IMR-90 (cell line): ENCODE results near the gene LIMS2. TPM values are rescaled to one million over a fixed set of nuclear protein-coding genes. Genes with fewer than 3 reads are reported as not detected.

Experiments used
- ATAC-seq: fragments of 200-7000 bp; cut with Tn5 transposase; 2 replicates; pipeline ENCODE4 v1.9.1; 2020; ENCODE audit warnings: low read depth, mild to moderate bottlenecking, moderate library complexity
- BruUV-seq: library from RNA; stranded (reverse); fragments of 400-500 nt; replicated peaks from 2 replicates; lab custom pipeline; 2021; lab: Mats Ljungman, UMichigan
- CTCF ChIA-PET: fragments of 300-600 bp; formaldehyde crosslinking; extraction: SDS; loops from one replicate; lab custom pipeline; 2021; ENCODE audit warnings: antibody characterized with exemption; lab: Yijun Ruan, JAX
- POLR2A ChIA-PET: fragments of 300-600 bp; sonication (Branson Sonifier 250); formaldehyde crosslinking; loops from one replicate; lab custom pipeline; 2022; ENCODE audit warnings: antibody characterized with exemption; ENCODE audit not compliant: unreplicated experiment; lab: Charles Lee
- DNase-seq: peaks from one replicate; pipeline ENCODE4 v3.0.0; 2013
- H2AFZ ChIP-seq: replicated peaks from 2 replicates; pipeline ENCODE3; 2013; ENCODE audit warnings: low read length, mild to moderate bottlenecking; ENCODE audit not compliant: poor library complexity
- H2AK5ac ChIP-seq: 2 replicates; pipeline ENCODE4 v1.6.1; 2013; ENCODE audit warnings: low read depth, low read length, inconsistent platforms
- H2AK9ac ChIP-seq: replicated peaks from 2 replicates; pipeline ENCODE3; 2013; ENCODE audit warnings: mild to moderate bottlenecking, low read depth, low read length, moderate library complexity; ENCODE audit not compliant: poor library complexity
- H2BK120ac ChIP-seq: 2 replicates; pipeline ENCODE4 v1.6.1; 2013; ENCODE audit warnings: low read depth, low read length, inconsistent platforms
- H2BK15ac ChIP-seq: 3 replicates; pipeline ENCODE4 v1.6.1; 2013; ENCODE audit warnings: low read depth, low read length, inconsistent platforms
- H2BK20ac ChIP-seq: 2 replicates; pipeline ENCODE4 v1.6.1; 2013; ENCODE audit warnings: low read depth, mild to moderate bottlenecking, inconsistent platforms, low read length, moderate library complexity
- H2BK5ac ChIP-seq: 2 replicates; pipeline ENCODE4 v1.6.1; 2013; ENCODE audit warnings: mild to moderate bottlenecking, low read depth, low read length, inconsistent platforms; ENCODE audit not compliant: poor library complexity, severe bottlenecking
- H3K14ac ChIP-seq: replicated peaks from 2 replicates; pipeline ENCODE4 v1.6.1; 2013; ENCODE audit warnings: low read depth, low read length, inconsistent platforms
- H3K18ac ChIP-seq: 2 replicates; pipeline ENCODE4 v1.6.1; 2013; ENCODE audit warnings: low read depth, low read length, control low read depth
- H3K23ac ChIP-seq: 2 replicates; pipeline ENCODE4 v1.6.1; 2013; ENCODE audit warnings: low read depth, low read length, inconsistent platforms
- H3K27ac ChIP-seq: 2 replicates; pipeline ENCODE4 v1.5.1; 2013; ENCODE audit warnings: mild to moderate bottlenecking, control low read depth, low read length; ENCODE audit not compliant: insufficient read depth
- H3K27me3 ChIP-seq: 2 replicates; pipeline ENCODE4 v1.6.1; 2013; ENCODE audit warnings: low read length; ENCODE audit not compliant: control insufficient read depth, insufficient read depth
- H3K36me3 ChIP-seq: 2 replicates; pipeline ENCODE4 v1.6.1; 2013; ENCODE audit warnings: low read length, mixed read lengths; ENCODE audit not compliant: control insufficient read depth, insufficient read depth
- H3K4ac ChIP-seq: 2 replicates; pipeline ENCODE4 v1.6.1; 2013; ENCODE audit warnings: low read depth, low read length, inconsistent platforms
- H3K4me1 ChIP-seq: 2 replicates; pipeline ENCODE4 v1.6.1; 2013; ENCODE audit warnings: low read length, mixed read lengths; ENCODE audit not compliant: control insufficient read depth, insufficient read depth
- H3K4me2 ChIP-seq: 2 replicates; pipeline ENCODE4 v1.6.1; 2013; ENCODE audit warnings: low read depth, mild to moderate bottlenecking, control low read depth, low read length, moderate library complexity
- H3K4me3 ChIP-seq: 2 replicates; pipeline ENCODE4 v1.5.1; 2013; ENCODE audit warnings: low read depth, mild to moderate bottlenecking, control low read depth, low read length, moderate library complexity; ENCODE audit not compliant: insufficient read depth
- H3K56ac ChIP-seq: 2 replicates; pipeline ENCODE4 v1.6.1; 2013; ENCODE audit warnings: low read length, inconsistent platforms; ENCODE audit not compliant: insufficient read depth; ENCODE audit errors: extremely low read depth
- H3K79me1 ChIP-seq, 2 experiments: 2 replicates each; pipeline ENCODE4 v1.6.1; 2013; ENCODE audit warnings: low read length in 2 of 2, inconsistent platforms in 1 of 2, low read depth in 1 of 2
- H3K9ac ChIP-seq: 2 replicates; pipeline ENCODE4 v1.6.1; 2013; ENCODE audit warnings: low read depth, low read length, control low read depth
- H3K9me1 ChIP-seq: 2 replicates; pipeline ENCODE4 v1.6.1; 2013; ENCODE audit warnings: low read length, inconsistent platforms; ENCODE audit not compliant: insufficient read depth
- H3K9me3 ChIP-seq: 2 replicates; pipeline ENCODE4 v1.6.1; 2013; ENCODE audit warnings: low read length; ENCODE audit not compliant: control insufficient read depth, insufficient read depth
- H4K20me1 ChIP-seq: 2 replicates; pipeline ENCODE4 v1.6.1; 2013; ENCODE audit warnings: low read length, inconsistent platforms; ENCODE audit not compliant: insufficient read depth
- H4K5ac ChIP-seq: 2 replicates; pipeline ENCODE4 v1.6.1; 2013; ENCODE audit warnings: mild to moderate bottlenecking, low read depth, low read length, control low read depth
- H4K8ac ChIP-seq, 2 experiments: 2 replicates each; pipeline ENCODE4 v1.6.1; 2013; ENCODE audit warnings: low read depth in 2 of 2, low read length in 2 of 2, control low read depth in 1 of 2, inconsistent platforms in 1 of 2
- H4K91ac ChIP-seq: 2 replicates; pipeline ENCODE4 v1.6.1; 2013; ENCODE audit warnings: low read depth, low read length, inconsistent platforms; ENCODE audit not compliant: insufficient read depth
- CEBPB ChIP-seq: IDR thresholded peaks from 2 replicates; pipeline ENCODE4 v1.6.1; 2012; ENCODE audit warnings: low read depth, low read length, improper control_type of control experiment
- CHD1 ChIP-seq: IDR thresholded peaks from 2 replicates; pipeline ENCODE4 v1.6.1; 2012; ENCODE audit warnings: low read depth, low read length, improper control_type of control experiment
- CTCF ChIP-seq: conservative IDR thresholded peaks from 2 replicates; pipeline ENCODE4 v1.5.1; 2012; ENCODE audit warnings: mild to moderate bottlenecking, low read depth, low read length, improper control_type of control experiment
- RCOR1 ChIP-seq: IDR thresholded peaks from 2 replicates; pipeline ENCODE4 v1.6.1; 2012; ENCODE audit warnings: mild to moderate bottlenecking, low read length, improper control_type of control experiment; ENCODE audit not compliant: insufficient replicate concordance
- RFX5 ChIP-seq: IDR thresholded peaks from 2 replicates; pipeline ENCODE4 v1.8.0; 2012; ENCODE audit warnings: low read depth, mild to moderate bottlenecking, low read length, moderate library complexity
- WGBS, 2 experiments: methylation state at CpG; one replicate each; pipeline versions ENCODE4 v1.1.5 to v1.1.7; 2013; ENCODE audit warnings: missing lambda C conversion rate in 2 of 2; ENCODE audit not compliant: insufficient read length in 1 of 2; ENCODE audit errors: extremely low coverage in 2 of 2; 5-methylcytosine and 5-hydroxymethylcytosine counted together
- dilution Hi-C: fragments of 300-500 bp; cut with HindIII; formaldehyde crosslinking; loops from one replicate; pipeline ENCODE4 v1.14.3; 2018; ENCODE audit warnings: low sequenced_read_pairs; ENCODE audit not compliant: unreplicated experiment
- in situ Hi-C: fragments of 300-500 bp; cut with MboI; formaldehyde crosslinking; loops from 3 replicates; pipeline ENCODE4 v1.14.3; 2019; ENCODE audit warnings: low sequenced_read_pairs, inconsistent platforms, mixed read lengths
- intact Hi-C: fragments of 100-400 bp; cut with micrococcal nuclease; formaldehyde crosslinking; loops from 2 replicates; pipeline ENCODE4 v1.10.0; 2022
- polyA plus RNA-seq, 3 experiments: library from polyadenylated mRNA; depleted of rRNA; stranded (reverse); fragments of >200 nt; gene quantifications; 2 replicates each; pipeline ENCODE4 v1.2.3, GENCODE V29; 2012; ENCODE audit warnings: low replicate concordance in 1 of 3
- total RNA-seq: library from RNA; depleted of rRNA; stranded (reverse); fragments of >200 nt; gene quantifications from 2 replicates; pipeline ENCODE4 v1.2.3, GENCODE V29; 2012

Gene LIMS2
- total and polyA plus RNA-seq, 2 of the 4 experiments (the other 2 are of a cell fraction), result 1.3 to 18.8 TPM

DNA sequence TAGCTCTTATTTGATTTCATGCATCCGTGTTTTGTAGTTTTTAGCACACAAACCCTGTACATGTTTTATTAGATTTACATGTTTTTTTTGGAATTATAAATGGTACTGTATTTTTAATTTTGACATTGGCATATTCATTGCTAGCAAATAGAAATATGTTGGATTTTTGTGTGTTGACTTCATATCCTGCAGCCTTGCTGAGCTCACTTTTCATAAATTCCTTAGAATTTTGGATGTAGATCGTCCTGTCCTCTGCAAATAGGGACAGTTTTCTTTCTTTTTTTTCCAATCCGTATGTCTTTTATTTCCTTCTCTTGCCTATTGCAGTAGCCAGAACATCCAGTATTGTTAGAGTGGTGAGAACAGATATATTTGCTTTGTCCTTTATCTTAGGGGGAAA, 76.1 kb downstream of the LIMS2 start:
- WGBS, 2 experiments, result no CpG with 5 or more reads among the region's 3 CpGs
- no peak overlapping the region for H2AFZ ChIP-seq
- no peak overlapping the region for H4K91ac ChIP-seq
- peaks cover 13% of the 10 kb centered on the region for H3K9me3 ChIP-seq
- ChIA-PET CTCF (no interaction called here), POLR2A (no interaction called here)
- H2BK20ac ChIP-seq, result peak overlapping the region; percentile 45; the same call in 1 of the 2 replicates
- H2BK120ac ChIP-seq, result peak overlapping the region; percentile 48; the same call in 1 of the 2 replicates
- DNase-seq, result peak; percentile 14
- no peak overlapping the region for H2BK5ac ChIP-seq
- H3K79me1 ChIP-seq, result no peaks in the 10 kb centered on the region
- H3K9me1 ChIP-seq, result no peaks in the 10 kb centered on the region
- 0 out of 2 replicates have a peak overlapping the region, but pooled peaks have one; percentile 32 for H3K14ac ChIP-seq
- H3K4me2 ChIP-seq, result peak overlapping the region; percentile 35; the same call in 1 of the 2 replicates
- H3K23ac ChIP-seq, result no peak overlapping the region
- no peaks in the 10 kb centered on the region for H4K20me1 ChIP-seq
- H3K18ac ChIP-seq, result no peak overlapping the region
- H2AK9ac ChIP-seq, result no peak overlapping the region
- dilution Hi-C loops, result no loop called here
- 0 out of 2 replicates have a peak overlapping the region, but pooled peaks have one; percentile 1 for H3K56ac ChIP-seq
- no peaks in the 10 kb centered on the region for H3K36me3 ChIP-seq
- no peak overlapping the region for H4K8ac ChIP-seq
- TF ChIP-seq CTCF (no peak), CEBPB (no peak), CHD1 (no peak), RFX5 (no peak), RCOR1 (no peak)
- no peak overlapping the region; the same call in 2 of the 3 replicates for H2BK15ac ChIP-seq
- intact Hi-C loops, result no loop called here
- H3K27ac ChIP-seq, result no peak overlapping the region
- H3K4me3 ChIP-seq, result no peak overlapping the region
- H2AK5ac ChIP-seq, result no peak overlapping the region
- BruUV-seq, result no TSS peak
- H3K9ac ChIP-seq, result no peak overlapping the region
- H3K27me3 ChIP-seq, result no peaks in the 10 kb centered on the region
- no peak overlapping the region for H3K4ac ChIP-seq
- in situ Hi-C loops, result no loop called here
- H4K5ac ChIP-seq, result no peak overlapping the region
- H3K4me1 ChIP-seq, result peaks cover 2% of the 10 kb centered on the region; the same call in 1 of the 2 replicates
- no peak for ATAC-seq
